ENCODE data around the gene SV2A. TPM values are rescaled to one million over a fixed set of nuclear protein-coding genes. Genes with fewer than 3 reads are reported as not detected.

Gene SV2A
- total and polyA plus RNA-seq, 9 donors: 1.2 to 7.9 (median 3.2) TPM

GRCh38 chr1:149933208-149933607 is 15.6 kb upstream of the SV2A start:
- Histone ChIP-seq H3K9me3 (no peaks in the 10 kb centered on the region), H3K27me3 (no peaks in the 10 kb centered on the region), H3K4me1 (ENCODE audit: insufficient read depth) (peaks cover 15% of the 10 kb centered on the region), H3K36me3 (no peaks in the 10 kb centered on the region), H3K4me3 (no peak overlapping the region), H3K27ac (no peak overlapping the region)
- no peak for TF ChIP-seq CTCF (IDR thresholded peaks at IDR 0.05)
- 93 to 98% (median 97%) methylated on average over 4 of the region's 4 CpGs for WGBS, 3 donors
- intact Hi-C loops (cut with DNase I): loop anchor here in 1 of 4 donors (5.0 kb wide), 1 partner anchor 41 kb away; no protein-coding TSS in a partner anchor
- no peak for DNase-seq

- TF ChIP-seq POLR2A (IDR thresholded peaks at IDR 0.05): no peak
- TF ChIP-seq EP300 (IDR thresholded peaks at IDR 0.05): no peak
- TF ChIP-seq CTCF (IDR thresholded peaks at IDR 0.05): no peak
- WGBS, 3 donors: 88 to 94% (median 89%) methylated on average over 8 of the region's 8 CpGs
- H3K4me1 ChIP-seq (ENCODE audit: insufficient read depth): peaks cover 13% of the 10 kb centered on the region
Measured at GRCh38 chr1:149932474-149932873, 14.8 kb upstream of the SV2A start.

GRCh38 chr1:149931212-149931790 is 13.7 kb upstream of the SV2A start:
- intact Hi-C loops (cut with DNase I): loop anchor here in 1 of 4 donors (5.0 kb wide), 1 partner anchor 39 kb away; no protein-coding TSS in a partner anchor
- H3K4me1 ChIP-seq (ENCODE audit: insufficient read depth): peaks cover 16% of the 10 kb centered on the region
- DNase-seq: no peak
- no peaks in the 10 kb centered on the region for H3K27me3 ChIP-seq
- no peaks in the 10 kb centered on the region for H3K36me3 ChIP-seq
- H3K4me3 ChIP-seq: no peak overlapping the region
- H3K9me3 ChIP-seq: no peaks in the 10 kb centered on the region
- 86 to 90% (median 89%) methylated on average over 13 of the region's 13 CpGs for WGBS, 3 donors
- H3K27ac ChIP-seq: no peak overlapping the region
- TF ChIP-seq EP300 (IDR thresholded peaks at IDR 0.05) (no peak), CTCF (IDR thresholded peaks at IDR 0.05) (no peak), POLR2A (IDR thresholded peaks at IDR 0.05) (no peak)

More at GRCh38 chr1:149932474-149932873, 14.8 kb upstream of the SV2A start:
- intact Hi-C loops (cut with DNase I): loop anchor here in 1 of 4 donors (5.0 kb wide), 1 partner anchor 40 kb away; no protein-coding TSS in a partner anchor
- no peak overlapping the region for H3K4me3 ChIP-seq
- no peak overlapping the region for H3K27ac ChIP-seq
- H3K36me3 ChIP-seq: no peaks in the 10 kb centered on the region
- no peaks in the 10 kb centered on the region for H3K9me3 ChIP-seq
- DNase-seq: no peak
- H3K27me3 ChIP-seq: no peaks in the 10 kb centered on the region

DNA sequence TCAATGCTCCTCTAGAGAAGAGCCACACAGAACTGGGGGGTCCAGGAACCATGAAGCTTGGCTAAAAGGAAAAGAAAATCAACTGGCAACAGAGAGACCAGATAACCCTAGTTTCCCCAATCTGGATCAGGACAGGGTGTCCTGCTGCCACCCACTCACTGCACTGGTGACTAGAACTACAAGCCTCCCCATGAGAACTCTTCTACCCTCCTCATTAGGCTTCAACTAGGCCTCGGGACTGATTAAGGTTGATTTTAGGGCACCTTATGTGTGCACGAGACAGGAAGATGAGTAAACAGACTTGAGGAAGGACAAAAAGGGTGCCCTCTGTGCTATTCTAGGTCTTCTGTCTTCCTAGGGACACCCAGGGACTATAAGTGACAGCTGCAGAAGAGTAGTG is 12.2 kb upstream of the SV2A start:
- intact Hi-C loops (cut with DNase I): loop anchor here in 1 of 4 donors (5.0 kb wide), 1 partner anchor 38 kb away; no protein-coding TSS in a partner anchor
- 84 to 95% (median 88%) methylated on average over 2 of the region's 2 CpGs for WGBS, 3 donors
- Histone ChIP-seq H3K27me3 (no peaks in the 10 kb centered on the region), H3K27ac (no peak overlapping the region), H3K9me3 (no peaks in the 10 kb centered on the region), H3K36me3 (no peaks in the 10 kb centered on the region), H3K4me3 (no peak overlapping the region), H3K4me1 (ENCODE audit: insufficient read depth) (peaks cover 16% of the 10 kb centered on the region)
- TF ChIP-seq CTCF (IDR thresholded peaks at IDR 0.05) (no peak), EP300 (IDR thresholded peaks at IDR 0.05) (no peak), POLR2A (IDR thresholded peaks at IDR 0.05) (no peak)
- DNase-seq: no peak

Measured in ovary (tissue), 9 donors.